Measurements from ENCODE around the gene CAD.
"Not testable (repeated sequence)": the region's sequence is repeated elsewhere in the genome, so short reads cannot be mapped to it uniquely, and the experiment has no call there.

Gene CAD

DNA sequence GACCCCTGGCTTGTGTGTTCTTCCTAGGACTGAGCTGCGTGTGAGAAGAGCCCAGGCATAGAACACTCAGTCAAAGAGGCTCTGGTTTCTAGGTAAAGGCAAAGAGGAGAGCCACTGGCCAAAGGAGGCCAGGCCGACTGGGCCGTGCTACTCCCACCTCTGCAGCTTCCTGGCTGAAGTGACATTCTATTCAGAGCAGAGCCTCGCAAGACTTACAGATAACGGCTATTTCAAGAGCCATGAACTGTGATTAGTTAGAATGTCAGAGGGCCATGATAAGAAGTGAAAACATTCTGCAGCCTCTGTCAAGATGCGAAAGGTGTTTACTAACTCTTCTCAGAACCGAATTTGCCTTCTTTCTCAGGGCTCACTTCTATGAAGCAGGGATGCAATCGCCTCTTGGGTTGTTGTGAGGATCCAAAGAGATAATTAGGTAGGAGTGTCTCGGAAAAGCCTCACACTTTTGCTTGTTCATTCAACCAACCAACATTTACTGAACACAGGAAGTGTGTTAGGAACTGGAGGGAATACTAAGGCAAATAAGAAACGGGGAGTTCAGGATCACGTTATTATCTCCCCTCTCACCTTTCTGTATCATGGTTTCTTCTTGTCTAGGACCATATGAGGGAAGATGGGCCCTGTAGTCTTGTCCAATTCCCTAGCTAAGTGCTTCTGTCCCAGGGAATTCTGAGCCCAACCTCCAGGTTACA is 54.6 kb downstream of the CAD start:
- Histone ChIP-seq H3K9me3 (no peaks in the 10 kb centered on the region), H3K27ac (no peak overlapping the region), H3K4me1 (ENCODE audit: control insufficient read depth in 1 of 2, insufficient read depth in 1 of 2, low read depth in 1 of 2, low read length in 1 of 2) (no peaks in the 10 kb centered on the region), H3K27me3 (peaks cover 53% of the 10 kb centered on the region), H3K36me3 (no peaks in the 10 kb centered on the region), H3K4me3 (ENCODE audit: low read depth in 1 of 2, low read length in 1 of 2) (no peak overlapping the region)
- TF ChIP-seq, protein P1, sequence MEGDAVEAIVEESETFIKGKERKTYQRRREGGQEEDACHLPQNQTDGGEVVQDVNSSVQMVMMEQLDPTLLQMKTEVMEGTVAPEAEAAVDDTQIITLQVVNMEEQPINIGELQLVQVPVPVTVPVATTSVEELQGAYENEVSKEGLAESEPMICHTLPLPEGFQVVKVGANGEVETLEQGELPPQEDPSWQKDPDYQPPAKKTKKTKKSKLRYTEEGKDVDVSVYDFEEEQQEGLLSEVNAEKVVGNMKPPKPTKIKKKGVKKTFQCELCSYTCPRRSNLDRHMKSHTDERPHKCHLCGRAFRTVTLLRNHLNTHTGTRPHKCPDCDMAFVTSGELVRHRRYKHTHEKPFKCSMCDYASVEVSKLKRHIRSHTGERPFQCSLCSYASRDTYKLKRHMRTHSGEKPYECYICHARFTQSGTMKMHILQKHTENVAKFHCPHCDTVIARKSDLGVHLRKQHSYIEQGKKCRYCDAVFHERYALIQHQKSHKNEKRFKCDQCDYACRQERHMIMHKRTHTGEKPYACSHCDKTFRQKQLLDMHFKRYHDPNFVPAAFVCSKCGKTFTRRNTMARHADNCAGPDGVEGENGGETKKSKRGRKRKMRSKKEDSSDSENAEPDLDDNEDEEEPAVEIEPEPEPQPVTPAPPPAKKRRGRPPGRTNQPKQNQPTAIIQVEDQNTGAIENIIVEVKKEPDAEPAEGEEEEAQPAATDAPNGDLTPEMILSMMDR (IDR thresholded peaks at IDR 0.05) = no peak

DNA sequence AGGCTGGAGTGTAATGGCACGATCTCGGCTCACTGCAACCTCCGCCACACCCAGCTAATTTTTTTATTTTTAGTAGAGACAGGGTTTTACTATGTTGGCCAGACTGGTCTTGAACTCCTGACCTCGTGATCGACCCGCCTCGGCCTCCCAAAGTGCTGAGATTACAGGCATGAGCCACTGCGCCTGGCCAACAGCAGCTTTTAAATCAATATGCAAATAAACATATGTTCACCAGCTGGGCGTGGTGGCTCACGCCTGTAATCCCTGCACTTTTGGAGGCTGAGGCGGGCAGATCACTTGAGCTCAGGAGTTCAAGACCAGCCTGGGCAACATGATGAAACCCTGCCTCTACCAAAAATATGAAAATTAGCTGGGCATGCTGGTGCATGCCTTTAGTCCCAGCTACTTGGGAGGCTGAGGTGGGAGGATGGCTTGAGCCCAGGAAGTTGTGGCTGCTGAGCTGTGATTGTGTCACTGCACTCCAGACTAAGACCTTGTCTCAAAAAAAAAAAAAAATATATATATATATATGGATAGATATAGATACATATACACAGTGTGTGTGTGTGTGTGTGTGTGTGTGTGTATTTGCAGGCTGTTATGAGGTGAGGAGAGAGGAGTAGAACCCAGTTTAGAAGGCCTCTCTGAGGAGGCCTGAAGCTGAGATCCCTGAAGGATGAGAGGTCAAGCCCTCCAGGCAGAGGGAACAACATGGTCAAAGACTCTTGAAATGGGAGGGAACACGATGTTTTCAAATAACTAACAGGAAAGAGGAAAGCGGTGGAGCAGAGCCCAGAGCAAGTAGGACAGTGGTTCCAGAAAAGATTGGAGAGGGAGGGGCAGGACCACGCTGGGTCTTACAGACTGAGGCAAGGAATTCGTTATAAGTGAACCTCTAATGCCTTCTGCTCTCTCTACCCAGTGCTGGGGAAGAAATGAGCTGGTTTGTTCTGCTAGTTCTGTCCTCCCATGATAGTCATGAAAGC is 55.7 kb downstream of the CAD start:
- not testable (repeated sequence) for H3K4me3 ChIP-seq (ENCODE audit: low read depth in 1 of 2, low read length in 1 of 2); H3K9me3 ChIP-seq; H3K4me1 ChIP-seq (ENCODE audit: control insufficient read depth in 1 of 2, insufficient read depth in 1 of 2, low read depth in 1 of 2, low read length in 1 of 2); H3K36me3 ChIP-seq; H3K27ac ChIP-seq
- H3K27me3 ChIP-seq = peaks cover 52% of the 10 kb centered on the region

DNA sequence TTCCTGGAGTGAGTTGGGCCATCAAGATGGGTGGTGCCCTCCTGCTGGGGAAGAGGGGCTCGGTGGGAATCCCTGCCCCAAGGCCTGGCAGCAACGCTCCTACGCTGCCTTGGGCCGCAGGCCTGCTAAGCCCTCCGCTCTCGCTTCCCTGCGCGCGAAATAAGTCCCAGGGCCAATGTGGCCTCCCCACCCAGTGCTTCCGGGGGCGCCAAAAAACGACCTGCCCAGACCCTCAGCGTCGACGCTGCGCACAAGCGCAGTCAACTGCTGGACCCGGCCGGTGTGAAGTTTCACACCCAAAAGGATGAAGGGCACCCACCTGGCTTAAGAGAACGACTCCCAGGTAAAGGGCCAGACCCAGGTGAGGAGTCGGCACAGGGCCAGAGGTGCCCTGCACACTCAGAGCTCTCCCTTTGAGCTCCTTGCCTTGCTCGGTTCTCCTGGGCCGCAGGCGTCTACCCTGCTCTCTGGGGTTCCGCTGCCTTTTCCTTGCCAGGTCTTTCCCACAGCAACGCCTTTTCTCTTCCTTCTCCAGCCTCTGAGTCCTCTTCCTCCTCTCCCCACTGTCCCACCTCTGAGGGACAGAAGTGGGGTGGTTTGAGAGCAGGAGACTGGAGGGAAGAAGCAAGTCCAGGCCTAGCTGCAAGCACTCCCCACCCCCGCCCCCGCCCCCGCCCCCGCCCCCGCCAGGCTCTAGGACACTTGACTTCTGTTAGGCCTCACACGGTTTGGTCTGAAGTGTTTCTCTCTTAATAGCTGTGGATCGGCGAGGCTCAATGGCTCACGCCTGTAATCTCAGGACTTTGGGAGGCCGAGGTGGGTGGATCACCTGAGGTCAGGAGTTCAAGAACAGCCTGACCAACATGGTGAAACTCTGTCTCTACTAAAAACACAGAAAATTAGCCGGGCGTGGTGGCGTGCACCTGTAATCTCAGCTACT is 58.3 kb downstream of the CAD start, which contains the start of gene DNAJC5G:
Gene DNAJC5G, plus strand, starts transcription at position 223 of the 940 bp plus-strand sequence. CDS start 1,296 bp downstream, outside the sequence.
- Histone ChIP-seq H3K4me1 (ENCODE audit: control insufficient read depth in 1 of 2, insufficient read depth in 1 of 2, low read depth in 1 of 2, low read length in 1 of 2) (no peaks in the 10 kb centered on the region), H3K36me3 (no peaks in the 10 kb centered on the region), H3K27ac (no peak within 1 kb of the TSS), H3K27me3 (peaks cover 30% of the 10 kb centered on the region), H3K9me3 (no peaks in the 10 kb centered on the region), H3K4me3 (ENCODE audit: low read depth in 1 of 2, low read length in 1 of 2) (no peak within 1 kb of the TSS)
- TF ChIP-seq, protein P1 (IDR thresholded peaks at IDR 0.05) = no peak

DNA sequence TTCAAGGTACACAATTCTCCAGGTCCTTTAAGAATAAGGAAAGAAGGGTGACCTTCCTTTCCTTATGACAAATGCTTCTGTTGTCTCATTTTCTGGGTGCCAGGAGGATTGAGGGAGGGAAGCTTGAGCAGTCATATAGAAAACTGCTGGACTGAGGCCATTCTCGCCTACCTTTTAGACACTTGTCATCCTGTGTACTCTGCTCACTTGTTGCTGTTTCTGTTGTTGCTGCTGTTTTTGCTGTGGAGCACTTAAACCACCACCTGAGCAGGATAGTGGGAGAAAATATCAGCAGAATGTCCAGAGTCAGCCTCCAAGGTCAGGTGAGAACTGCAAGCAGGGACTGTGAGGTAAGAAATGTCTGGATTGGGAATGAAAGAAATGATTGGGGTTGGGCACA is 60.8 kb downstream of the CAD start:
- H3K9me3 ChIP-seq = no peaks in the 10 kb centered on the region
- H3K36me3 ChIP-seq = no peaks in the 10 kb centered on the region
- no peak overlapping the region for H3K27ac ChIP-seq
- no peaks in the 10 kb centered on the region for H3K4me1 ChIP-seq (ENCODE audit: control insufficient read depth in 1 of 2, insufficient read depth in 1 of 2, low read depth in 1 of 2, low read length in 1 of 2)
- no peak overlapping the region for H3K4me3 ChIP-seq (ENCODE audit: low read depth in 1 of 2, low read length in 1 of 2)
- TF ChIP-seq, protein P1 (IDR thresholded peaks at IDR 0.05) = no peak
- peaks cover 29% of the 10 kb centered on the region for H3K27me3 ChIP-seq

DNA sequence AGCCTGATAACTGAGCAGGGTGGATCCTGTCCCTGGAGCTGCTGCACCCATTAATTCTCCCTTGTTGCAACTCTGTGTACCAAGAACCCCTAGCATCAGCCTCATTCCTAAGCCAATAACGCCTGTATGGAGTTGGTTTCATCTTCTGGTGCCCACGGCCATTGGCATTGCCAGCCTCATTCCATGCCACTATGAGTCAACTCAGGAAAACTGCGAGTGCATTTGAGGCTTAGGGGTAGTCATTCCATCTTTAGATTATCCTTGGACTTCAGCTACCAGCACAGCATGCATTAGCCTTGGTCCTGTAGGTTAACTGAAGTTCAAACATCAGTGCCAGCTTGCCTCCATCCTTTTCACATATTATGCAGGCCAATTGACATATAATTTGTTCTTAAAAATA is 63.7 kb downstream of the CAD start:
- peaks cover 29% of the 10 kb centered on the region for H3K27me3 ChIP-seq

More for the DNA sequence above, 63.7 kb downstream of the CAD start:
- Histone ChIP-seq H3K27ac (no peak overlapping the region), H3K9me3 (no peaks in the 10 kb centered on the region), H3K4me3 (ENCODE audit: low read depth in 1 of 2, low read length in 1 of 2) (no peak overlapping the region), H3K36me3 (no peaks in the 10 kb centered on the region), H3K4me1 (ENCODE audit: control insufficient read depth in 1 of 2, insufficient read depth in 1 of 2, low read depth in 1 of 2, low read length in 1 of 2) (no peaks in the 10 kb centered on the region)
- TF ChIP-seq, protein P1 (IDR thresholded peaks at IDR 0.05) = no peak

Data from neutrophil (primary cell).